HCT116 (cell line): Measurements from ENCODE around the gene TIMP3. TPM values are rescaled to one million over a fixed set of nuclear protein-coding genes. Genes with fewer than 3 reads are reported as not detected.

Source experiments
- ATAC-seq: fragments of 200-7000 bp; cut with Tn5 transposase; 2 replicates; pipeline ENCODE4 v1.9.1; 2020; ENCODE audit warnings: mild to moderate bottlenecking, moderate library complexity
- BruUV-seq: library from RNA; stranded (reverse); fragments of 400-500 nt; replicated peaks from 2 replicates; lab custom pipeline; 2021; lab: Mats Ljungman, UMichigan
- CTCF ChIA-PET: fragments of 300-600 bp; sonication (Branson Sonifier 250); formaldehyde crosslinking; loops from one replicate; lab custom pipeline; 2021; ENCODE audit warnings: antibody characterized with exemption; lab: Charles Lee
- POLR2A ChIA-PET: fragments of 300-600, 350-600 bp; sonication (Branson Sonifier 250); formaldehyde crosslinking; loops from one replicate; lab custom pipeline; 2021; ENCODE audit warnings: antibody characterized with exemption; lab: Charles Lee
- RAD21 ChIA-PET, 2 experiments: fragments of 300-600 bp; sonication (Branson Sonifier 250); formaldehyde crosslinking; loops; one replicate each; lab custom pipeline; 2023; ENCODE audit warnings: low total read pairs in 2 of 2; ENCODE audit not compliant: uncharacterized antibody in 2 of 2, unreplicated experiment in 2 of 2, low non-redundant PET in 1 of 2; lab: Charles Lee
- DNase-seq: peaks from one replicate; pipeline ENCODE4 v3.0.0-alpha.2; 2010; ENCODE audit warnings: low read depth, low spot score
- H2AFZ ChIP-seq: fragments of 200-600 bp; shearing (Covaris generic), sonication (generic); 2 replicates; pipeline ENCODE4 v1.6.1; 2017; ENCODE audit warnings: low read depth, mixed run types, mixed read lengths, antibody characterized with exemption, low read length; ENCODE audit not compliant: poor library complexity, severe bottlenecking
- H3K27ac ChIP-seq: 2 replicates; pipeline ENCODE4 v1.5.1; 2012; ENCODE audit warnings: low read depth, low read length
- H3K27me3 ChIP-seq: fragments of 200-600 bp; sonication (generic); 2 replicates; pipeline ENCODE4 v1.6.1; 2016; ENCODE audit warnings: mixed run types, low read length, mixed read lengths; ENCODE audit not compliant: insufficient read depth
- H3K36me3 ChIP-seq, 2 experiments: fragments of 200-500 bp in 1 of 2; fragments of 200-600 bp in 1 of 2; sonication (Bioruptor generic) in 1 of 2; sonication (generic) in 1 of 2; 2 replicates each; pipeline versions ENCODE4 v1.5.1 to v1.6.1; 2014 to 2016; ENCODE audit warnings: low read length in 2 of 2, inconsistent platforms in 1 of 2, mixed read lengths in 1 of 2, mixed run types in 1 of 2; ENCODE audit not compliant: insufficient read depth in 2 of 2, control insufficient read depth in 1 of 2
- H3K4me1 ChIP-seq, 2 experiments: fragments of 200-600 bp in 1 of 2; sonication (generic) in 1 of 2; 2 replicates each; pipeline versions ENCODE4 v1.5.1 to v1.6.1; 2012 to 2017; ENCODE audit warnings: low read length in 2 of 2, inconsistent platforms in 1 of 2, mild to moderate bottlenecking in 1 of 2, mixed read lengths in 1 of 2, mixed run types in 1 of 2, moderate library complexity in 1 of 2; ENCODE audit not compliant: insufficient read depth in 2 of 2, control insufficient read depth in 1 of 2
- H3K4me2 ChIP-seq: fragments of 200-600 bp; sonication (generic); 2 replicates; pipeline ENCODE4 v1.6.1; 2017; ENCODE audit warnings: mixed run types, low read length, mixed read lengths
- H3K4me3 ChIP-seq, 2 experiments: fragments of 200-600 bp in 1 of 2; sonication (generic) in 1 of 2; replicated peaks in 1 of 2; 2 replicates each; pipeline ENCODE4 v1.5.1; 2011 to 2016; ENCODE audit warnings: low read length in 2 of 2, control low read depth in 1 of 2, low read depth in 1 of 2, mild to moderate bottlenecking in 1 of 2, mixed read lengths in 1 of 2, mixed run types in 1 of 2
- H3K79me2 ChIP-seq: fragments of 200-600 bp; sonication (generic); 2 replicates; pipeline ENCODE4 v1.6.1; 2017; ENCODE audit warnings: mild to moderate bottlenecking, mixed run types, low read length, moderate library complexity, mixed read lengths; ENCODE audit not compliant: insufficient read depth
- H3K9ac ChIP-seq: fragments of 200-600 bp; sonication (generic); 2 replicates; pipeline ENCODE4 v1.6.1; 2016; ENCODE audit warnings: low read length, mixed read lengths
- H3K9me2 ChIP-seq: fragments of 200-600 bp; sonication (generic), shearing (Covaris generic); 2 replicates; pipeline ENCODE4 v1.6.1; 2017; ENCODE audit warnings: mixed run types, mild to moderate bottlenecking, moderate library complexity; ENCODE audit not compliant: insufficient read depth
- H3K9me3 ChIP-seq, 2 experiments: fragments of 200-500 bp in 1 of 2; fragments of 200-600 bp in 1 of 2; sonication (Bioruptor generic) in 1 of 2; sonication (generic) in 1 of 2; 2 replicates each; pipeline ENCODE4 v1.6.1; 2014 to 2017; ENCODE audit warnings: low read length in 2 of 2, mixed read lengths in 2 of 2, inconsistent platforms in 1 of 2, low read depth in 1 of 2, mild to moderate bottlenecking in 1 of 2, mixed run types in 1 of 2, moderate library complexity in 1 of 2; ENCODE audit not compliant: control insufficient read depth in 1 of 2, insufficient read depth in 1 of 2
- H4K20me1 ChIP-seq: fragments of 200-600 bp; sonication (generic), shearing (Covaris generic); 2 replicates; pipeline ENCODE4 v1.6.1; 2017; ENCODE audit warnings: mixed run types, mild to moderate bottlenecking, moderate library complexity; ENCODE audit not compliant: insufficient read depth
- CBX3 ChIP-seq: IDR thresholded peaks from 2 replicates; pipeline ENCODE4 v1.6.1; 2012; ENCODE audit warnings: low read depth
- CEBPB ChIP-seq: IDR thresholded peaks from 2 replicates; pipeline ENCODE4 v1.6.1; 2012; ENCODE audit warnings: low read depth
- EGR1 ChIP-seq: IDR thresholded peaks from 2 replicates; pipeline ENCODE4 v1.6.1; 2012; ENCODE audit warnings: low read depth
- ELF1 ChIP-seq: IDR thresholded peaks from 2 replicates; pipeline ENCODE4 v1.6.1; 2012; ENCODE audit warnings: low read depth, borderline replicate concordance
- EZH2 ChIP-seq: fragments of 200-600 bp; sonication (generic); IDR thresholded peaks from 2 replicates; pipeline ENCODE4 v1.6.1; 2017; ENCODE audit warnings: antibody characterized with exemption, mixed run types
- EZH2phosphoT487 ChIP-seq: fragments of 200-600 bp; IDR thresholded peaks from 2 replicates; pipeline ENCODE4 v1.6.1; 2018; ENCODE audit warnings: antibody characterized with exemption, borderline replicate concordance
- JUND ChIP-seq: IDR thresholded peaks from 2 replicates; pipeline ENCODE4 v1.6.1; 2012
- POLR2AphosphoS5 ChIP-seq: IDR thresholded peaks from 2 replicates; pipeline ENCODE4 v1.6.1; 2011; ENCODE audit warnings: mild to moderate bottlenecking, low read depth, low read length, moderate library complexity
- RAD21 ChIP-seq: IDR thresholded peaks from 2 replicates; pipeline ENCODE4 v1.6.1; 2012; ENCODE audit warnings: low read depth, mild to moderate bottlenecking
- SIN3A ChIP-seq: IDR thresholded peaks from 2 replicates; pipeline ENCODE4 v1.6.1; 2012; ENCODE audit warnings: low read depth
- SP1 ChIP-seq: IDR thresholded peaks from 2 replicates; pipeline ENCODE4 v1.6.1; 2012; ENCODE audit warnings: low read depth
- TCF7L2 ChIP-seq: IDR thresholded peaks from 2 replicates; pipeline ENCODE4 v1.7.0; 2011; ENCODE audit warnings: borderline replicate concordance, inconsistent platforms; ENCODE audit not compliant: insufficient read depth, insufficient read length; ENCODE audit errors: extremely low read depth
- YY1 ChIP-seq: IDR thresholded peaks from 2 replicates; pipeline ENCODE4 v1.6.1; 2011; ENCODE audit warnings: low read length, low read depth, moderate library complexity, mild to moderate bottlenecking; ENCODE audit not compliant: insufficient replicate concordance; ENCODE audit errors: extremely low read depth
- intact Hi-C: fragments of 100-400 bp; cut with micrococcal nuclease; formaldehyde crosslinking; loops from 2 replicates; pipeline ENCODE4 v1.10.0; 2022
- total RNA-seq: library from RNA; stranded (reverse); gene quantifications from one replicate; pipeline ENCODE4 v1.2.1, GENCODE V29; 2021; ENCODE audit not compliant: unreplicated experiment
- TF ChIP-seq, protein P1 (sequence below): IDR thresholded peaks from 2 replicates; pipeline ENCODE4 v1.6.1; 2012
- TF ChIP-seq, protein P2 (sequence below): IDR thresholded peaks from 2 replicates; pipeline ENCODE4 v1.6.1; 2012
- TF ChIP-seq, protein P3 (sequence below): IDR thresholded peaks from 2 replicates; pipeline ENCODE4 v1.6.1; 2012; ENCODE audit warnings: low read depth

Gene TIMP3
- total RNA-seq, 1 experiment from 2014 or later, result 2.2 TPM

DNA sequence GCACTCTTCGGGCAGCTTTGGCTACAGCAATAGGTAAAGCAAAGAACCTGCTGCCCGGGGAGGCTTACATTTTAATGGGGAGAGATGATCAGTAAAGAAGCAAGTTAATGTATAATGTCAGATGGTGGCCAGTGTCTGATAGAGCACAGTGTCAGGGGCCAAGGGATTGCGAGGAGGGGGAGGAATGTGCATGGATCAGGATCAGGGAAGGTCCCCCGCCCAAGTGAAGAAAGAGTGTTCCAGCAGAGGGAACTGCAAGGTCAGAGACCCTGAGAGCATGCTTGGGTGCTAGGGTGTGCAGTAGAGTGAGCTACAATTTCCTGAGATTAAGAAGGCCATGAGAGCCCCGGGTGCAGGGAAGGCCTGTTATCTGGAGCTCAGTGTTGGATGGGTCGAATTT is 39.7 kb downstream of the TIMP3 start:
- Histone ChIP-seq H3K4me2 (no peak overlapping the region), H3K36me3 (no peaks in the 10 kb centered on the region), H3K4me1 (no peaks in the 10 kb centered on the region), H2AFZ (no peak overlapping the region), H3K79me2 (no peaks in the 10 kb centered on the region), H3K27me3 (peaks cover 44% of the 10 kb centered on the region), H3K9ac (no peak overlapping the region), H4K20me1 (no peaks in the 10 kb centered on the region), H3K27ac (no peak overlapping the region), H3K9me3 (no peaks in the 10 kb centered on the region), H3K9me2 (no peaks in the 10 kb centered on the region), H3K4me3 (no peak overlapping the region)
- CTCF ChIA-PET, result no interaction called here
- no peak for TF ChIP-seq YY1
- TF ChIP-seq, protein P1, sequence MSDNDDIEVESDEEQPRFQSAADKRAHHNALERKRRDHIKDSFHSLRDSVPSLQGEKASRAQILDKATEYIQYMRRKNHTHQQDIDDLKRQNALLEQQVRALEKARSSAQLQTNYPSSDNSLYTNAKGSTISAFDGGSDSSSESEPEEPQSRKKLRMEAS, result no peak
- TF ChIP-seq EZH2phosphoT487, result no peak
- TF ChIP-seq CBX3, result no peak
- no peak for TF ChIP-seq ELF1
- no peak for TF ChIP-seq EZH2
- TF ChIP-seq JUND, result no peak
- TF ChIP-seq CEBPB, result no peak
- no peak for TF ChIP-seq SP1
- TF ChIP-seq, protein P2, sequence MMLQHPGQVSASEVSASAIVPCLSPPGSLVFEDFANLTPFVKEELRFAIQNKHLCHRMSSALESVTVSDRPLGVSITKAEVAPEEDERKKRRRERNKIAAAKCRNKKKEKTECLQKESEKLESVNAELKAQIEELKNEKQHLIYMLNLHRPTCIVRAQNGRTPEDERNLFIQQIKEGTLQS, result no peak
- POLR2A ChIA-PET, result no interaction called here
- ATAC-seq (no peak), DNase-seq (no peak)
- intact Hi-C loops, result no loop called here
- BruUV-seq, result no TSS peak
- RAD21 ChIA-PET, result no interaction called here

DNA sequence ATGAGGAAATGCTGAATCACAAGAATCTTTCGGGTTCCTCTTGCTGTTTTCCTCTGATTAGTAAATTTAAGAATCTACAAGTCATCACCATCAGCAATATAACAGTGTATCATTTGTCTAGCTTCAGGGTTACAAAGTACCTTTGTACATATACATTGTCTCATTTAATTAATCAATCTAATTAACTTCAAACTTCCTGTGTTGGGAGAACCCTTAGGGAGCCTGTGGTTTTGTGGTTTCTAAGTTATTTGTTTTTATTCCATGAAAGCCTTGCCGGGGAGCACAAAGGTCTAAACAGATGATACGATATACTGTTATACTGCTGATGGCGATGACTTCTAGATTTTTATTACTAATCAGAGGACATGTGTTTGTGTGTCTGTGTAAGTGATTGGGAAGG is 41.0 kb downstream of the TIMP3 start:
- no peak overlapping the region for H3K4me2 ChIP-seq
- intact Hi-C loops, result no loop called here
- H2AFZ ChIP-seq, result no peak overlapping the region
- no peak overlapping the region for H3K9ac ChIP-seq
- no peak overlapping the region for H3K27ac ChIP-seq
- BruUV-seq, result no TSS peak
- no peaks in the 10 kb centered on the region for H4K20me1 ChIP-seq
- H3K27me3 ChIP-seq, result peaks cover 54% of the 10 kb centered on the region
- no peaks in the 10 kb centered on the region for H3K4me1 ChIP-seq
- POLR2A ChIA-PET, result no interaction called here
- CTCF ChIA-PET, result no interaction called here
- no peak overlapping the region for H3K4me3 ChIP-seq
- DNase-seq, result no peak
- RAD21 ChIA-PET, result no interaction called here
- H3K36me3 ChIP-seq, result no peaks in the 10 kb centered on the region
- no peaks in the 10 kb centered on the region for H3K9me3 ChIP-seq
- H3K9me2 ChIP-seq, result no peaks in the 10 kb centered on the region
- no peak for ATAC-seq
- H3K79me2 ChIP-seq, result no peaks in the 10 kb centered on the region
- TF ChIP-seq EZH2phosphoT487 (no peak), TCF7L2 (no peak), CEBPB (no peak), POLR2AphosphoS5 (no peak), EZH2 (no peak), YY1 (no peak), EGR1 (no peak), RAD21 (no peak), SIN3A (no peak)
- TF ChIP-seq, protein P2, result no peak
- TF ChIP-seq, protein P3, sequence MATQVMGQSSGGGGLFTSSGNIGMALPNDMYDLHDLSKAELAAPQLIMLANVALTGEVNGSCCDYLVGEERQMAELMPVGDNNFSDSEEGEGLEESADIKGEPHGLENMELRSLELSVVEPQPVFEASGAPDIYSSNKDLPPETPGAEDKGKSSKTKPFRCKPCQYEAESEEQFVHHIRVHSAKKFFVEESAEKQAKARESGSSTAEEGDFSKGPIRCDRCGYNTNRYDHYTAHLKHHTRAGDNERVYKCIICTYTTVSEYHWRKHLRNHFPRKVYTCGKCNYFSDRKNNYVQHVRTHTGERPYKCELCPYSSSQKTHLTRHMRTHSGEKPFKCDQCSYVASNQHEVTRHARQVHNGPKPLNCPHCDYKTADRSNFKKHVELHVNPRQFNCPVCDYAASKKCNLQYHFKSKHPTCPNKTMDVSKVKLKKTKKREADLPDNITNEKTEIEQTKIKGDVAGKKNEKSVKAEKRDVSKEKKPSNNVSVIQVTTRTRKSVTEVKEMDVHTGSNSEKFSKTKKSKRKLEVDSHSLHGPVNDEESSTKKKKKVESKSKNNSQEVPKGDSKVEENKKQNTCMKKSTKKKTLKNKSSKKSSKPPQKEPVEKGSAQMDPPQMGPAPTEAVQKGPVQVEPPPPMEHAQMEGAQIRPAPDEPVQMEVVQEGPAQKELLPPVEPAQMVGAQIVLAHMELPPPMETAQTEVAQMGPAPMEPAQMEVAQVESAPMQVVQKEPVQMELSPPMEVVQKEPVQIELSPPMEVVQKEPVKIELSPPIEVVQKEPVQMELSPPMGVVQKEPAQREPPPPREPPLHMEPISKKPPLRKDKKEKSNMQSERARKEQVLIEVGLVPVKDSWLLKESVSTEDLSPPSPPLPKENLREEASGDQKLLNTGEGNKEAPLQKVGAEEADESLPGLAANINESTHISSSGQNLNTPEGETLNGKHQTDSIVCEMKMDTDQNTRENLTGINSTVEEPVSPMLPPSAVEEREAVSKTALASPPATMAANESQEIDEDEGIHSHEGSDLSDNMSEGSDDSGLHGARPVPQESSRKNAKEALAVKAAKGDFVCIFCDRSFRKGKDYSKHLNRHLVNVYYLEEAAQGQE, result no peak
